Ovary (tissue), 3 donors: ENCODE results near the gene DTNBP1.

Experiments used
- EP300 ChIP-seq: sonication (generic); formaldehyde crosslinking; IDR thresholded peaks from one replicate; pipeline ENCODE4 v1.6.1; 2017; ENCODE audit warnings: antibody characterized with exemption
- POLR2A ChIP-seq: fragments of 450-650 bp; IDR thresholded peaks from one replicate; pipeline ENCODE4 v1.6.1; 2017; ENCODE audit warnings: antibody characterized with exemption, mild to moderate bottlenecking, moderate library complexity
- TF ChIP-seq, protein P1 (sequence below), 3 donors: fragments of 450-650 bp in 2 of 3; fragments of 200-600 bp in 1 of 3; IDR thresholded peaks; one replicate each; pipeline versions ENCODE4 v1.5.1 to v1.8.0; 2016 to 2022; ENCODE audit warnings: antibody characterized with exemption in 3 of 3, mild to moderate bottlenecking in 1 of 3
- donor health status: DM: no; HTN: no; CAD: no.

DNA sequence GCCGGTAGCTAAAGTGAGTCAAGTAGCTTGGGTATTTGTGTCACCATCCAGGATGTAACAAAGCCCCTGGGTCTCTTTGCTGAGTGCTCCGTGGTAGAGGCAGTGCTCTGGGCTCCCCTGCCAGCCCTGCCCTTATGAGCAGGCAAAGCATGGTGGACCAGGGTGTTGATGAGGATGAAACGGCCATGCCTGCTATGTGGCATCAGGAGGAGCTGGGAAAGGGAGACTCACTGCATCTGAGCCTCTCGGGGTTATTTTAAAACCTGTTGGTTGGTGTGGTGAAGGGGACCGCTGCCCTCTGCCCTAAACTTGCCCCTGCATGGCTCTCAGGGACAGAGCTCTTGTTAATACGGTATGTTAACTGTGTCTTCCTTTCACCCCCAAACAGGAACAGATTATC, 143.1 kb downstream of the DTNBP1 start:
- TF ChIP-seq, protein P1, sequence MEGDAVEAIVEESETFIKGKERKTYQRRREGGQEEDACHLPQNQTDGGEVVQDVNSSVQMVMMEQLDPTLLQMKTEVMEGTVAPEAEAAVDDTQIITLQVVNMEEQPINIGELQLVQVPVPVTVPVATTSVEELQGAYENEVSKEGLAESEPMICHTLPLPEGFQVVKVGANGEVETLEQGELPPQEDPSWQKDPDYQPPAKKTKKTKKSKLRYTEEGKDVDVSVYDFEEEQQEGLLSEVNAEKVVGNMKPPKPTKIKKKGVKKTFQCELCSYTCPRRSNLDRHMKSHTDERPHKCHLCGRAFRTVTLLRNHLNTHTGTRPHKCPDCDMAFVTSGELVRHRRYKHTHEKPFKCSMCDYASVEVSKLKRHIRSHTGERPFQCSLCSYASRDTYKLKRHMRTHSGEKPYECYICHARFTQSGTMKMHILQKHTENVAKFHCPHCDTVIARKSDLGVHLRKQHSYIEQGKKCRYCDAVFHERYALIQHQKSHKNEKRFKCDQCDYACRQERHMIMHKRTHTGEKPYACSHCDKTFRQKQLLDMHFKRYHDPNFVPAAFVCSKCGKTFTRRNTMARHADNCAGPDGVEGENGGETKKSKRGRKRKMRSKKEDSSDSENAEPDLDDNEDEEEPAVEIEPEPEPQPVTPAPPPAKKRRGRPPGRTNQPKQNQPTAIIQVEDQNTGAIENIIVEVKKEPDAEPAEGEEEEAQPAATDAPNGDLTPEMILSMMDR (IDR thresholded peaks at IDR 0.05), result no peak
- TF ChIP-seq POLR2A (no peak), EP300 (no peak)
